A673 (cell line): Measurements from ENCODE around the gene UPP1.

Source experiments
- EZH2 ChIP-seq: fragments of 200-600 bp; sonication (generic); IDR thresholded peaks from 2 replicates; pipeline ENCODE4 v1.6.1; 2017; ENCODE audit warnings: borderline replicate concordance, low read depth, mild to moderate bottlenecking, mixed read lengths, antibody characterized with exemption, low read length; ENCODE audit not compliant: poor library complexity, severe bottlenecking
- TF ChIP-seq, protein P1 (sequence below): fragments of 300-800, 200-600 bp; sonication (generic); conservative IDR thresholded peaks from 2 replicates; pipeline ENCODE4 v1.5.1; 2017; ENCODE audit warnings: low read depth, mild to moderate bottlenecking, antibody characterized with exemption, low read length, moderate library complexity, mixed read lengths

DNA sequence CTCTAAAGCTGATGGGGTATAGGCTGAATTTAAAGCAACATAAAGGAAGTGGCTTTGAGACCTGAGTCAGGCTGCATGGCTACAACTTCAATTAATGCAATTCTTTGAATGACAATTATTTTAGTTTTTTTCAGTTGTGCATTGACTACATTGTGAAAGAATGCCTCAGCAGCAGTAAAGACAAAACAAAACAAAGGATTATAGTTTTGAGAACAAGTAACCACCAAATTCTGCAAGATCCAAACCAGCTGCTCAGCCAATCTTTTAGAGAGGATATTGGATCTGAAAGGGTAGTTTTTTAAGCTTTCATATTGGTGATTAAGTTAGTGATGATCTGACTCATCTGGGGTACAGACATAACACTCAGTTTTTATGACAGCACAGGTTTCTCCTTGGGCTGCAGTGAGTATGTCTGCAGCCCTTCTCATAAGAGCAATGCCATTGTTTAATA, 41.6 kb downstream of the UPP1 start:
- no peak for TF ChIP-seq EZH2
- TF ChIP-seq, protein P1, sequence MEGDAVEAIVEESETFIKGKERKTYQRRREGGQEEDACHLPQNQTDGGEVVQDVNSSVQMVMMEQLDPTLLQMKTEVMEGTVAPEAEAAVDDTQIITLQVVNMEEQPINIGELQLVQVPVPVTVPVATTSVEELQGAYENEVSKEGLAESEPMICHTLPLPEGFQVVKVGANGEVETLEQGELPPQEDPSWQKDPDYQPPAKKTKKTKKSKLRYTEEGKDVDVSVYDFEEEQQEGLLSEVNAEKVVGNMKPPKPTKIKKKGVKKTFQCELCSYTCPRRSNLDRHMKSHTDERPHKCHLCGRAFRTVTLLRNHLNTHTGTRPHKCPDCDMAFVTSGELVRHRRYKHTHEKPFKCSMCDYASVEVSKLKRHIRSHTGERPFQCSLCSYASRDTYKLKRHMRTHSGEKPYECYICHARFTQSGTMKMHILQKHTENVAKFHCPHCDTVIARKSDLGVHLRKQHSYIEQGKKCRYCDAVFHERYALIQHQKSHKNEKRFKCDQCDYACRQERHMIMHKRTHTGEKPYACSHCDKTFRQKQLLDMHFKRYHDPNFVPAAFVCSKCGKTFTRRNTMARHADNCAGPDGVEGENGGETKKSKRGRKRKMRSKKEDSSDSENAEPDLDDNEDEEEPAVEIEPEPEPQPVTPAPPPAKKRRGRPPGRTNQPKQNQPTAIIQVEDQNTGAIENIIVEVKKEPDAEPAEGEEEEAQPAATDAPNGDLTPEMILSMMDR = no peak
